DOHH2 (cell line): ENCODE results near the gene C1orf174.

Source experiments
- CTCF ChIP-seq: fragments of 200-600 bp; sonication (generic); IDR thresholded peaks from one replicate; pipeline ENCODE4 v1.5.1; 2014; ENCODE audit warnings: antibody characterized with exemption, mild to moderate bottlenecking, low read depth, low read length; ENCODE audit not compliant: poor library complexity, severe bottlenecking
- EZH2phosphoT487 ChIP-seq: fragments of 200-600 bp; sonication (generic); IDR thresholded peaks from 2 replicates; pipeline ENCODE4 v1.6.1; 2017; ENCODE audit warnings: borderline replicate concordance, mild to moderate bottlenecking, antibody characterized with exemption, low read length, moderate library complexity, mixed read lengths

DNA sequence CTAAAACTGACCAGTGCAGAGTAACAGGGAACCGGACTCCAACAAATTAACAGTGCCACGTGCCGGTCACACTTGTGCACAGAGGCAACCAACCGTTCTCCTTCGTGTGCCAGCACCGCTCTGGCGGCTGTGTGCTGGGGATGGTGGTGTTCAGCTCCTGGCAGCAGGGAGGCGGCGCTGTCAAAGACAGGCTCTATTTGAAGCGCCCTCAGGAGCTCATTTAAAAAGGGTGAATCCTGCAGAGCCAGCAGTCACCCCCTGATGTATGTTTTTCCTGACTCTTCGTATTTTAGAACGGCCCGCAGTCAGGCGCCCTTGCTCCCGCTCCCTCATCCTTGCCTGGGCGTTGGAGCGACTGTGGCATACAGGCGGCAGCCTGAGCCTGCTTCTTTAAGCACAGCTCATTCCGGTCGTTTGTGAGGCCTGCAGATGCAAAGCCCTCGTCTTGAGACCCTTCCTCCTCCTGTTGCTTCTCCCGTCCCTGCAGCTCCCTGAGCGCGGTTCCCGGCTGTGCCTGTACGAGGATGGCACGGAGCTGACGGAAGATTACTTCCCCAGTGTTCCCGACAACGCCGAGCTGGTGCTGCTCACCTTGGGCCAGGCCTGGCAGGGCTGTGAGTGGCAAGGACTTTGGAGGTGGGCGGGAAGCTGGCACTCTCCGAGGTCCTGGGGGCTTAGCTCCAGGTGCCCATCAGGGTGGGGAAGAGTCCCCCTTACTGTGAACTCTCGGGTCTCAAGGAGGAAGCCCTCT, 41.7 kb downstream of the C1orf174 start:
- peak; percentile 13 for TF ChIP-seq CTCF
- TF ChIP-seq EZH2phosphoT487, result no peak
